Ovary (tissue), 9 donors: Measurements from ENCODE around the gene PALD1. TPM values are rescaled to one million over a fixed set of nuclear protein-coding genes. Genes with fewer than 3 reads are reported as not detected.

Source experiments
- DNase-seq, 5 donors: peaks; one replicate each; pipeline ENCODE4 v3.0.0-alpha.2; 2019 to 2020
- H3K27ac ChIP-seq, 2 donors: fragments of 200-600 bp; one replicate each; pipeline versions ENCODE4 v1.5.1 to v1.8.0; 2019 to 2022
- H3K27me3 ChIP-seq: fragments of 200-600 bp; one replicate; pipeline ENCODE4 v1.8.0; 2022
- H3K36me3 ChIP-seq: fragments of 200-600 bp; sonication (generic); one replicate; pipeline ENCODE4 v1.5.1; 2019
- H3K4me1 ChIP-seq: one replicate; pipeline ENCODE4 v1.8.1; 2013; ENCODE audit warnings: mild to moderate bottlenecking, moderate library complexity; ENCODE audit not compliant: insufficient read depth
- H3K4me3 ChIP-seq: fragments of 200-600 bp; sonication (generic); one replicate; pipeline ENCODE4 v1.5.1; 2017
- H3K9me3 ChIP-seq, 2 donors: fragments of 200-600 bp in 1 of 2; sonication (generic) in 1 of 2; one replicate each; pipeline versions ENCODE4 v1.5.1 to v1.8.1; 2013 to 2019; ENCODE audit warnings: mild to moderate bottlenecking in 1 of 2, moderate library complexity in 1 of 2
- CTCF ChIP-seq, 3 donors: fragments of 450-650 bp in 2 of 3; fragments of 200-600 bp in 1 of 3; IDR thresholded peaks; one replicate each; pipeline versions ENCODE4 v1.5.1 to v1.8.0; 2016 to 2022; ENCODE audit warnings: antibody characterized with exemption in 3 of 3, mild to moderate bottlenecking in 1 of 3
- EP300 ChIP-seq: sonication (generic); formaldehyde crosslinking; IDR thresholded peaks from one replicate; pipeline ENCODE4 v1.6.1; 2017; ENCODE audit warnings: antibody characterized with exemption
- POLR2A ChIP-seq: fragments of 450-650 bp; IDR thresholded peaks from one replicate; pipeline ENCODE4 v1.6.1; 2017; ENCODE audit warnings: antibody characterized with exemption, mild to moderate bottlenecking, moderate library complexity
- WGBS, 3 donors: extraction: QIAGEN DNeasy Blood & Tissue Kit in 1 of 3; methylation state at CpG; one replicate each; pipeline versions ENCODE4 v1.1.5 to v1.1.7; 2013 to 2017; 5-methylcytosine and 5-hydroxymethylcytosine counted together
- intact Hi-C, 4 donors: fragments of 100-400 bp; cut with DNase I; formaldehyde crosslinking; loops; one replicate each; pipeline versions ENCODE4 v1.11.0 to v1.15.1; 2022 to 2023
- polyA plus RNA-seq, 2 donors: library from polyadenylated mRNA; stranded (reverse); fragments of 200-250 nt in 1 of 2; fragments of 350-450 nt in 1 of 2; fragmentation: Illumina TruSeq in 1 of 2; extraction: RNeasy Lipid Tissue Mini Kit (QIAGEN cat#74804) in 1 of 2; gene quantifications; one replicate each; pipeline ENCODE4 v1.2.3, GENCODE V29; 2013 to 2014
- total RNA-seq, 7 donors: library from RNA; depleted of rRNA in 2 of 7; stranded (reverse); fragments of >200 nt in 2 of 7; fragmentation: NEBNext Ultra II Directional in 3 of 7; extraction: Animal tissue kit (Norgen Biotek cat#: 25700) in 3 of 7; gene quantifications; one replicate each; pipeline versions ENCODE4 v1.1.0 to v1.2.4, GENCODE V29; 2016 to 2023
- donor health status: DM: no; HTN: no; CAD: no; lungs with moderate emphysema.
- donor health status: DM: no; HTN: no; CAD: no.
- donor health status: Bipolar disorder and iron deficiency.
- donor health status: DM: yes; HTN: yes; CAD: no.
- donor health status: DM: no; HTN: no; CAD: no.
- donor health status: DM: yes; HTN: yes; CAD: no.

The PALD1 gene
- total and polyA plus RNA-seq, 9 donors: 2.2 to 10.5 (median 6.8) TPM

- no peaks in the 10 kb centered on the region for H3K36me3 ChIP-seq
Observed at GRCh38 chr10:70549962-70550458, 71.4 kb downstream of the PALD1 start.

GRCh38 chr10:70550459-70550858, 71.9 kb downstream of the PALD1 start:
- no peaks in the 10 kb centered on the region for H3K27me3 ChIP-seq
- no peak overlapping the region for H3K4me3 ChIP-seq
- DNase-seq: no peak
- intact Hi-C loops: loop anchor here in 3 of 4 donors (2.0 to 10.0 kb wide), 3 partner anchors 208 to 334 kb away; partner anchors contain the start of gene PCBD1 (in 1 of the 3)
- no peaks in the 10 kb centered on the region for H3K36me3 ChIP-seq
- WGBS, 3 donors: 83 to 87% (median 84%) methylated on average over 6 of the region's 6 CpGs
- no peaks in the 10 kb centered on the region for H3K9me3 ChIP-seq
- peaks cover 3% of the 10 kb centered on the region for H3K4me1 ChIP-seq
- H3K27ac ChIP-seq: no peak overlapping the region
- no peak for TF ChIP-seq EP300
- TF ChIP-seq CTCF (IDR thresholded peaks at IDR 0.05): no peak
- TF ChIP-seq POLR2A: no peak

More at GRCh38 chr10:70549962-70550458, 71.4 kb downstream of the PALD1 start:
- intact Hi-C loops: loop anchor here (2.0 to 10.0 kb wide), 8 partner anchors 88 to 335 kb away; partner anchors contain the start of gene PCBD1 (in 1 of the 4)
- peak; percentile 49 to 78 (median 73) for DNase-seq
- Histone ChIP-seq H3K27me3 (no peaks in the 10 kb centered on the region), H3K4me3 (no peak overlapping the region), H3K4me1 (peaks cover 3% of the 10 kb centered on the region), H3K27ac (no peak overlapping the region), H3K9me3 (no peaks in the 10 kb centered on the region)
- TF ChIP-seq POLR2A: no peak
- TF ChIP-seq EP300: no peak
- peak; percentile 56 to 77 (median 63) for TF ChIP-seq CTCF (IDR thresholded peaks at IDR 0.05)
- WGBS, 3 donors: 82 to 91% (median 85%) methylated on average over 3 of the region's 3 CpGs

GRCh38 chr10:70551466-70551865, 72.9 kb downstream of the PALD1 start:
- H3K4me1 ChIP-seq: peaks cover 3% of the 10 kb centered on the region
- H3K9me3 ChIP-seq: no peaks in the 10 kb centered on the region
- no peak for TF ChIP-seq CTCF (IDR thresholded peaks at IDR 0.05)
- TF ChIP-seq POLR2A: no peak
- no peak for TF ChIP-seq EP300
- whole genome bisulfite sequencing, 3 donors: 16 to 55% (median 36%) methylated on average over 2 of the region's 2 CpGs
- no peaks in the 10 kb centered on the region for H3K27me3 ChIP-seq
- H3K36me3 ChIP-seq: no peaks in the 10 kb centered on the region
- H3K27ac ChIP-seq: no peak overlapping the region
- H3K4me3 ChIP-seq: no peak overlapping the region
- DNase-seq: no peak
- intact Hi-C loops: loop anchor here in 3 of 4 donors (2.0 to 10.0 kb wide), 3 partner anchors 207 to 333 kb away; partner anchors contain the start of gene PCBD1 (in 1 of the 3)

- Histone ChIP-seq H3K27me3 (no peaks in the 10 kb centered on the region), H3K4me1 (peaks cover 3% of the 10 kb centered on the region), H3K9me3 (no peaks in the 10 kb centered on the region), H3K4me3 (no peak overlapping the region), H3K27ac (no peak overlapping the region), H3K36me3 (no peaks in the 10 kb centered on the region)
- intact Hi-C loops: loop anchor here in 3 of 4 donors (2.0 to 10.0 kb wide), 3 partner anchors 207 to 333 kb away; partner anchors contain the start of gene PCBD1 (in 1 of the 3)
- 40 to 65% (median 41%) methylated on average over 19 of the region's 19 CpGs for WGBS, 3 donors
- no peak for TF ChIP-seq CTCF (IDR thresholded peaks at IDR 0.05)
- TF ChIP-seq POLR2A: no peak
- TF ChIP-seq EP300: no peak
- DNase-seq: no peak
Observed at GRCh38 chr10:70551971-70552422, 73.4 kb downstream of the PALD1 start.
